ENCODE measurements around the gene DRGX. TPM values are rescaled to one million over a fixed set of nuclear protein-coding genes. Genes with fewer than 3 reads are reported as not detected.

The DRGX gene
- total and polyA plus RNA-seq, 2 of the 4 experiments (the other 2 are of a cell fraction), result not detected

DNA sequence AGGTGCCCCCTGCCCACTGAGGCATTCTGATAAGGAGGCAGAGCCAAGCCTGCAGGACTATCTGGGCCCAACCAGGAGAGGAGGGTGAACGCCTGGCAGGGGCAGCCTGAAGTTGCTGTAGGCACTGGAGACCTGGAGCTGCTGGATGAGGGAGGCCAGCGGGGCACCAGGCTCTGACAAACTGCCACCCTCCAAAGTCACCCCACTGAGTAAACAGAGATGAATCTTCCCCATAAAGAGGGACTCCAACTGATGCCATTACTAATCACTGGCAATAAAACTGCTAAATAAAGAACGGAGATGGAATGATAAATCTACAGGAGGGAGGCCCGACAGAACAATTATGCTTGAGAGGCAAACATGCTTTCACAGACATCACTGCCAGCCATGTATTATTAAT lies 44.2 kb downstream of the DRGX start:
- H2BK5ac ChIP-seq (ENCODE audit: low read depth, low read length, poor library complexity, severe bottlenecking), result no peak overlapping the region
- POLR2A ChIA-PET (ENCODE audit: unreplicated experiment), result no interaction called here
- no TSS peak for BruUV-seq (replicated peaks)
- no peak overlapping the region for H3K9ac ChIP-seq (ENCODE audit: low read depth, low read length)
- H3K79me1 ChIP-seq (ENCODE audit: low read depth in 1 of 2, low read length in 2 of 2), result no peaks in the 10 kb centered on the region
- H2BK120ac ChIP-seq (ENCODE audit: low read depth, low read length), result no peak overlapping the region
- H2BK15ac ChIP-seq (ENCODE audit: low read depth, low read length), result no peak overlapping the region
- no peak overlapping the region for H3K56ac ChIP-seq (ENCODE audit: extremely low read depth, insufficient read depth, low read length)
- H2BK20ac ChIP-seq (ENCODE audit: low read depth, low read length), result no peak overlapping the region
- H3K27me3 ChIP-seq (ENCODE audit: control insufficient read depth, insufficient read depth, low read length), result peaks cover 2% of the 10 kb centered on the region; the same call in 1 of the 2 replicates
- dilution Hi-C loops (cut with HindIII; ENCODE audit: low sequenced_read_pairs, unreplicated experiment), result no loop called here
- intact Hi-C loops (cut with micrococcal nuclease), result no loop called here
- no peak overlapping the region for H2AK5ac ChIP-seq (ENCODE audit: low read depth, low read length)
- H4K91ac ChIP-seq (ENCODE audit: insufficient read depth, low read depth, low read length), result no peak overlapping the region
- H2AFZ ChIP-seq (replicated peaks; ENCODE audit: low read length, poor library complexity), result no peak overlapping the region
- no peak overlapping the region for H3K4ac ChIP-seq (ENCODE audit: low read depth, low read length)
- H4K20me1 ChIP-seq (ENCODE audit: insufficient read depth, low read length), result no peaks in the 10 kb centered on the region
- H3K23ac ChIP-seq (ENCODE audit: low read depth, low read length), result no peak overlapping the region
- no peak overlapping the region for H3K4me2 ChIP-seq (ENCODE audit: low read depth, low read length)
- no peaks in the 10 kb centered on the region for H3K4me1 ChIP-seq (ENCODE audit: control insufficient read depth, insufficient read depth, low read length)
- H3K36me3 ChIP-seq (ENCODE audit: control insufficient read depth, insufficient read depth, low read length), result no peaks in the 10 kb centered on the region
- H2AK9ac ChIP-seq (replicated peaks; ENCODE audit: low read depth, low read length, poor library complexity), result no peak overlapping the region
- no peak overlapping the region for H3K4me3 ChIP-seq (ENCODE audit: insufficient read depth, low read depth, low read length)
- no peak overlapping the region for H4K5ac ChIP-seq (ENCODE audit: low read depth, low read length)
- no peak overlapping the region for H4K8ac ChIP-seq (ENCODE audit: low read depth in 2 of 2, low read length in 2 of 2)
- peaks cover 4% of the 10 kb centered on the region; the same call in 1 of the 2 replicates for H3K9me3 ChIP-seq (ENCODE audit: control insufficient read depth, insufficient read depth, low read length)
- no peak overlapping the region for H3K27ac ChIP-seq (ENCODE audit: insufficient read depth, low read length)
- no peaks in the 10 kb centered on the region for H3K9me1 ChIP-seq (ENCODE audit: insufficient read depth, low read length)
- WGBS, 2 experiments (ENCODE audit: extremely low coverage in 2 of 2, insufficient read length in 1 of 2), result no CpG with 5 or more reads among the region's 4 CpGs
- no peak for TF ChIP-seq MAZ (IDR thresholded peaks at IDR 0.05; ENCODE audit: borderline replicate concordance, low read depth, low read length)
- no peak for TF ChIP-seq NFE2L2 (IDR thresholded peaks at IDR 0.05; ENCODE audit: low read depth, low read length)
- no peak for TF ChIP-seq SMC3 (IDR thresholded peaks at IDR 0.05; ENCODE audit: low read depth, low read length)
- TF ChIP-seq MXI1 (IDR thresholded peaks at IDR 0.05; ENCODE audit: borderline replicate concordance, low read depth, low read length), result no peak
- TF ChIP-seq, protein P1, sequence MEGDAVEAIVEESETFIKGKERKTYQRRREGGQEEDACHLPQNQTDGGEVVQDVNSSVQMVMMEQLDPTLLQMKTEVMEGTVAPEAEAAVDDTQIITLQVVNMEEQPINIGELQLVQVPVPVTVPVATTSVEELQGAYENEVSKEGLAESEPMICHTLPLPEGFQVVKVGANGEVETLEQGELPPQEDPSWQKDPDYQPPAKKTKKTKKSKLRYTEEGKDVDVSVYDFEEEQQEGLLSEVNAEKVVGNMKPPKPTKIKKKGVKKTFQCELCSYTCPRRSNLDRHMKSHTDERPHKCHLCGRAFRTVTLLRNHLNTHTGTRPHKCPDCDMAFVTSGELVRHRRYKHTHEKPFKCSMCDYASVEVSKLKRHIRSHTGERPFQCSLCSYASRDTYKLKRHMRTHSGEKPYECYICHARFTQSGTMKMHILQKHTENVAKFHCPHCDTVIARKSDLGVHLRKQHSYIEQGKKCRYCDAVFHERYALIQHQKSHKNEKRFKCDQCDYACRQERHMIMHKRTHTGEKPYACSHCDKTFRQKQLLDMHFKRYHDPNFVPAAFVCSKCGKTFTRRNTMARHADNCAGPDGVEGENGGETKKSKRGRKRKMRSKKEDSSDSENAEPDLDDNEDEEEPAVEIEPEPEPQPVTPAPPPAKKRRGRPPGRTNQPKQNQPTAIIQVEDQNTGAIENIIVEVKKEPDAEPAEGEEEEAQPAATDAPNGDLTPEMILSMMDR (conservative IDR thresholded peaks at IDR 0.05; ENCODE audit: low read depth, low read length), result no peak
- TF ChIP-seq, protein P2, sequence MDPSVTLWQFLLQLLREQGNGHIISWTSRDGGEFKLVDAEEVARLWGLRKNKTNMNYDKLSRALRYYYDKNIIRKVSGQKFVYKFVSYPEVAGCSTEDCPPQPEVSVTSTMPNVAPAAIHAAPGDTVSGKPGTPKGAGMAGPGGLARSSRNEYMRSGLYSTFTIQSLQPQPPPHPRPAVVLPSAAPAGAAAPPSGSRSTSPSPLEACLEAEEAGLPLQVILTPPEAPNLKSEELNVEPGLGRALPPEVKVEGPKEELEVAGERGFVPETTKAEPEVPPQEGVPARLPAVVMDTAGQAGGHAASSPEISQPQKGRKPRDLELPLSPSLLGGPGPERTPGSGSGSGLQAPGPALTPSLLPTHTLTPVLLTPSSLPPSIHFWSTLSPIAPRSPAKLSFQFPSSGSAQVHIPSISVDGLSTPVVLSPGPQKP (IDR thresholded peaks at IDR 0.05; ENCODE audit: borderline replicate concordance, low read depth, low read length), result no peak
- no peak for TF ChIP-seq CEBPB (IDR thresholded peaks at IDR 0.05; ENCODE audit: low read depth, low read length)
- TF ChIP-seq RFX5 (IDR thresholded peaks at IDR 0.05; ENCODE audit: low read depth, low read length), result no peak
- no peak for TF ChIP-seq RCOR1 (IDR thresholded peaks at IDR 0.05; ENCODE audit: insufficient replicate concordance, low read length)
- no peak for TF ChIP-seq RAD21 (IDR thresholded peaks at IDR 0.05; ENCODE audit: low read length)
- TF ChIP-seq POLR2A (IDR thresholded peaks at IDR 0.05; ENCODE audit: low read depth, low read length), result no peak
- no peak for TF ChIP-seq FOS (IDR thresholded peaks at IDR 0.05; ENCODE audit: low read depth, low read length)
- TF ChIP-seq MAFK (IDR thresholded peaks at IDR 0.05; ENCODE audit: low read depth, low read length), result no peak
- TF ChIP-seq BHLHE40 (IDR thresholded peaks at IDR 0.05; ENCODE audit: low read depth, low read length), result no peak
- TF ChIP-seq CHD1 (IDR thresholded peaks at IDR 0.05; ENCODE audit: low read depth, low read length), result no peak
- no peak for TF ChIP-seq USF2 (IDR thresholded peaks at IDR 0.05; ENCODE audit: low read depth, low read length)
- CTCF ChIA-PET, result no interaction called here
- no peak for DNase-seq
- in situ Hi-C loops (cut with MboI; ENCODE audit: low sequenced_read_pairs), result no loop called here
- H3K14ac ChIP-seq (replicated peaks; ENCODE audit: low read depth, low read length), result no peak overlapping the region
- no peak overlapping the region for H3K18ac ChIP-seq (ENCODE audit: low read depth, low read length)
- no peak for ATAC-seq (ENCODE audit: low read depth)

Measured in IMR-90 (cell line).